A549 (cell line): Measurements from ENCODE around the gene KNDC1. TPM values are rescaled to one million over a fixed set of nuclear protein-coding genes. Genes with fewer than 3 reads are reported as not detected.

Experiments
- ATAC-seq, 2 experiments: fragments of 200-7000 bp in 1 of 2; fragments of >200 bp in 1 of 2; cut with Nextera tagmentation in 1 of 2; cut with Tn5 transposase in 1 of 2; 3 replicates each; pipeline versions ENCODE4 v1.8.0 to v1.9.1; 2018 to 2020; ENCODE audit warnings: mild to moderate bottlenecking in 1 of 2, moderate library complexity in 1 of 2
- CTCF ChIA-PET: fragments of 300-600 bp; sonication (Branson Sonifier 250); formaldehyde crosslinking; extraction: SDS; loops from one replicate; lab custom pipeline; 2021; ENCODE audit warnings: antibody characterized with exemption, inconsistent platforms; lab: Yijun Ruan, JAX
- POLR2A ChIA-PET: fragments of 350-600 bp; formaldehyde crosslinking; extraction: SDS; loops from one replicate; lab custom pipeline; 2021; ENCODE audit warnings: antibody characterized with exemption, inconsistent platforms; lab: Yijun Ruan, JAX
- DNase-seq, 2 experiments: peaks; one replicate each; pipeline versions ENCODE4 v3.0.0 to v3.0.0-alpha.2; 2011 to 2016; ENCODE audit warnings: low read depth in 1 of 2, low spot score in 1 of 2
- FAIRE-seq: peaks from 2 replicates; lab custom pipeline; 2011; peaks lifted over from hg19 to GRCh38; lab: Jason Lieb, UNC
- H3K27ac ChIP-seq, 2 experiments: fragments of >200 bp; sonication (Bioruptor Twin); formaldehyde crosslinking; 3 replicates each; pipeline ENCODE4 v1.5.1; 2016 to 2017
- H3K4me1 ChIP-seq: fragments of >200 bp; sonication (Bioruptor Twin); formaldehyde crosslinking; 3 replicates; pipeline ENCODE4 v1.6.1; 2016
- H3K4me2 ChIP-seq: fragments of >200 bp; sonication (Bioruptor Twin); formaldehyde crosslinking; 3 replicates; pipeline ENCODE4 v1.6.1; 2016
- H3K4me3 ChIP-seq: fragments of >200 bp; sonication (Bioruptor Twin); formaldehyde crosslinking; 3 replicates; pipeline ENCODE4 v1.5.1; 2016
- H3K9me3 ChIP-seq: fragments of >200 bp; sonication (Bioruptor Twin); formaldehyde crosslinking; 3 replicates; pipeline ENCODE4 v1.6.1; 2016
- BHLHE40 ChIP-seq: IDR thresholded peaks from 2 replicates; pipeline ENCODE4 v1.6.1; 2012; ENCODE audit warnings: low read depth, low read length, inconsistent platforms
- CBX2 ChIP-seq: fragments of 200-600 bp; sonication (generic); IDR thresholded peaks from 2 replicates; pipeline ENCODE4 v1.6.1; 2016; ENCODE audit warnings: low read depth, mild to moderate bottlenecking, borderline replicate concordance
- CHD2 ChIP-seq: fragments of 150-350 bp; IDR thresholded peaks from 2 replicates; pipeline ENCODE4 v1.6.1; 2014; ENCODE audit warnings: low read length; ENCODE audit not compliant: partially characterized antibody
- CHD4 ChIP-seq: fragments of 200-600 bp; sonication (generic); IDR thresholded peaks from 2 replicates; pipeline ENCODE4 v1.6.1; 2016; ENCODE audit warnings: antibody characterized with exemption, mild to moderate bottlenecking, borderline replicate concordance
- EHF ChIP-seq: fragments of 250-450 bp; sonication (Bioruptor Pico); IDR thresholded peaks from 2 replicates; pipeline ENCODE4 v1.5.0; 2020; ENCODE audit warnings: mild to moderate bottlenecking
- EP300 ChIP-seq, 2 experiments: fragments of >200 bp; sonication (Bioruptor Twin); formaldehyde crosslinking; IDR thresholded peaks; 2 replicates in 1 of 2; 3 replicates in 1 of 2; pipeline ENCODE4 v1.6.1; 2016 to 2017
- FOSB ChIP-seq: fragments of 250-450 bp; sonication (Bioruptor Pico); IDR thresholded peaks from 2 replicates; pipeline ENCODE4 v1.5.0; 2020; ENCODE audit warnings: mild to moderate bottlenecking, moderate library complexity
- FOSL2 ChIP-seq, 2 experiments: fragments of 450-650 bp in 1 of 2; fragments of >200 bp in 1 of 2; sonication (Bioruptor Twin) in 1 of 2; formaldehyde crosslinking; IDR thresholded peaks; 2 replicates each; pipeline versions ENCODE4 v1.5.0 to v1.6.1; 2016 to 2020; ENCODE audit warnings: mild to moderate bottlenecking in 1 of 2, moderate library complexity in 1 of 2
- HEYL ChIP-seq: fragments of 250-450 bp; sonication (Bioruptor Pico); IDR thresholded peaks from 2 replicates; pipeline ENCODE4 v1.8.0; 2021; ENCODE audit warnings: mild to moderate bottlenecking, moderate library complexity
- HOXB5 ChIP-seq: fragments of 250-450 bp; sonication (Bioruptor Pico); IDR thresholded peaks from 2 replicates; pipeline ENCODE4 v1.5.0; 2020; ENCODE audit warnings: mild to moderate bottlenecking, moderate library complexity
- KDM5A ChIP-seq: fragments of 200-600 bp; sonication (generic); IDR thresholded peaks from 2 replicates; pipeline ENCODE4 v1.6.1; 2016; ENCODE audit warnings: antibody characterized with exemption, mild to moderate bottlenecking
- MAFK ChIP-seq: fragments of 450-650 bp; IDR thresholded peaks from 2 replicates; pipeline ENCODE4 v1.6.1; 2014; ENCODE audit not compliant: partially characterized antibody
- MYC ChIP-seq: IDR thresholded peaks from 2 replicates; pipeline ENCODE4 v1.6.1; 2012; ENCODE audit warnings: mild to moderate bottlenecking, inconsistent platforms, low read length, improper control_type of control experiment, borderline replicate concordance
- PHF8 ChIP-seq: fragments of 200-600 bp; sonication (generic); IDR thresholded peaks from 2 replicates; pipeline ENCODE4 v1.6.1; 2016; ENCODE audit warnings: low read depth, mild to moderate bottlenecking, antibody characterized with exemption, moderate library complexity, borderline replicate concordance
- POLR2A ChIP-seq: IDR thresholded peaks from 2 replicates; pipeline ENCODE4 v1.6.1; 2012; ENCODE audit warnings: mild to moderate bottlenecking, low read length
- RAD21 ChIP-seq, 2 experiments: fragments of >200 bp in 1 of 2; sonication (Bioruptor Twin) in 1 of 2; formaldehyde crosslinking in 1 of 2; IDR thresholded peaks in 1 of 2; conservative IDR thresholded peaks in 1 of 2; 2 replicates in 1 of 2; 3 replicates in 1 of 2; pipeline ENCODE4 v1.6.1; 2012 to 2018; ENCODE audit warnings: inconsistent platforms in 1 of 2
- RFX5 ChIP-seq: fragments of 450-650 bp; IDR thresholded peaks from 2 replicates; pipeline ENCODE4 v1.7.1; 2014; ENCODE audit warnings: antibody characterized with exemption, mild to moderate bottlenecking, moderate library complexity
- RNF2 ChIP-seq: fragments of 200-600 bp; sonication (generic); IDR thresholded peaks from 2 replicates; pipeline ENCODE4 v1.6.1; 2016; ENCODE audit warnings: low read depth, mild to moderate bottlenecking, antibody characterized with exemption, moderate library complexity, borderline replicate concordance
- ZC3H11A ChIP-seq: fragments of 450-650 bp; IDR thresholded peaks from 2 replicates; pipeline ENCODE4 v1.6.1; 2014; ENCODE audit warnings: antibody characterized with exemption, mild to moderate bottlenecking
- ZNF302 ChIP-seq: fragments of 250-450 bp; sonication (Bioruptor Pico); IDR thresholded peaks from 2 replicates; pipeline ENCODE4 v1.9.0; 2021; ENCODE audit warnings: inconsistent platforms, mild to moderate bottlenecking, moderate library complexity
- ZSCAN20 ChIP-seq: fragments of 250-450 bp; sonication (Bioruptor Pico); IDR thresholded peaks from 2 replicates; pipeline ENCODE4 v1.8.0; 2022; ENCODE audit warnings: mild to moderate bottlenecking, moderate library complexity
- WGBS: methylation state at CpG from one replicate; pipeline ENCODE4 v1.1.6; 2017; ENCODE audit errors: missing lambda C conversion rate; 5-methylcytosine and 5-hydroxymethylcytosine counted together
- polyA plus RNA-seq, 4 experiments: library from polyadenylated mRNA; depleted of rRNA in 3 of 4; stranded (reverse); fragments of >200 nt; fragmentation: RNase III in 1 of 4; extraction: RNeasy Plus Mini Kit Qiagen cat#74134 plus additional on column Dnase treatment in 1 of 4; gene quantifications; 2 replicates in 3 of 4; 3 replicates in 1 of 4; pipeline ENCODE4 v1.2.3, GENCODE V29; 2011 to 2017
- TF ChIP-seq, protein P1 (sequence below): fragments of 150-350 bp; IDR thresholded peaks from 2 replicates; pipeline ENCODE4 v1.6.1; 2014; ENCODE audit warnings: low read depth, mild to moderate bottlenecking, low read length
- TF ChIP-seq, protein P2 (sequence below): fragments of 450-650 bp; IDR thresholded peaks from 2 replicates; pipeline ENCODE4 v1.6.1; 2014; ENCODE audit warnings: antibody characterized with exemption
- TF ChIP-seq, protein P3 (sequence below): IDR thresholded peaks from 2 replicates; pipeline ENCODE4 v1.6.1; 2012
- TF ChIP-seq, protein P4 (sequence below): fragments of >200 bp; sonication (Bioruptor Twin); formaldehyde crosslinking; IDR thresholded peaks from 3 replicates; pipeline ENCODE4 v1.5.1; 2016
- TF ChIP-seq, protein P5 (sequence below): fragments of >200 bp; sonication (Bioruptor Twin); formaldehyde crosslinking; IDR thresholded peaks from 3 replicates; pipeline ENCODE4 v1.6.1; 2016
- TF ChIP-seq, protein P6 (sequence below): IDR thresholded peaks from 2 replicates; pipeline ENCODE4 v1.6.1; 2012; ENCODE audit warnings: low read depth, borderline replicate concordance

KNDC1 gene
- polyA plus RNA-seq, 2 of the 4 experiments (the other 2 are of a cell fraction): 0.56 to 0.63 TPM

DNA sequence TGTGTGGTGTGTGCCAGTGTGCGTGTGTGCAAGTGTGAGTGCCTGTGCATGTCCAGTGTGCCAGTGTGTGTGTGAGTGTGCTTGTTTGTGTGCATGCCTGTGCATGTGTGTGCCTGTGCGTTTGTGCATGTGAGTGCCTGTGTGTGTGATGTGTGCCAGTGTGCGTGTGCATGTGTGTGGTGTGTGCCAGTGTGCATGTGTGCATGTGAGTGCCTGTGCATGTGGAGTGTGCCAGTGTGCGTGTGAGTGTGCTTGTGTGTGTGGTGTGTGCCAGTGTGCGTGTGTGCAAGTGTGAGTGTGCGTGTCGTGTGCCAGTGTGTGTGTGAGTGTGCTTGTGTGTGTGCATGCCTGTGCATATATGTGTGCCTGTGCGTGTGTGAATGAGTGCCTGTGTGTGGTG, 38.5 kb upstream of the KNDC1 start:
- TF ChIP-seq KDM5A: no peak
- no peak for TF ChIP-seq CHD2
- TF ChIP-seq FOSL2 (IDR thresholded peaks at IDR 0.05): no peak
- TF ChIP-seq FOSL2 (CRISPR knock-in tag; IDR thresholded peaks at IDR 0.05): no peak
- no peak for TF ChIP-seq POLR2A
- TF ChIP-seq, protein P1, sequence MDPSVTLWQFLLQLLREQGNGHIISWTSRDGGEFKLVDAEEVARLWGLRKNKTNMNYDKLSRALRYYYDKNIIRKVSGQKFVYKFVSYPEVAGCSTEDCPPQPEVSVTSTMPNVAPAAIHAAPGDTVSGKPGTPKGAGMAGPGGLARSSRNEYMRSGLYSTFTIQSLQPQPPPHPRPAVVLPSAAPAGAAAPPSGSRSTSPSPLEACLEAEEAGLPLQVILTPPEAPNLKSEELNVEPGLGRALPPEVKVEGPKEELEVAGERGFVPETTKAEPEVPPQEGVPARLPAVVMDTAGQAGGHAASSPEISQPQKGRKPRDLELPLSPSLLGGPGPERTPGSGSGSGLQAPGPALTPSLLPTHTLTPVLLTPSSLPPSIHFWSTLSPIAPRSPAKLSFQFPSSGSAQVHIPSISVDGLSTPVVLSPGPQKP: no peak
- no peak for TF ChIP-seq MAFK
- TF ChIP-seq EP300 (IDR thresholded peaks at IDR 0.05): no peak
- no peak for TF ChIP-seq RAD21 (conservative IDR thresholded peaks at IDR 0.05 in 1 of 2, IDR thresholded peaks at IDR 0.05 in 1 of 2)
- no peak for TF ChIP-seq ZC3H11A
- TF ChIP-seq, protein P2, sequence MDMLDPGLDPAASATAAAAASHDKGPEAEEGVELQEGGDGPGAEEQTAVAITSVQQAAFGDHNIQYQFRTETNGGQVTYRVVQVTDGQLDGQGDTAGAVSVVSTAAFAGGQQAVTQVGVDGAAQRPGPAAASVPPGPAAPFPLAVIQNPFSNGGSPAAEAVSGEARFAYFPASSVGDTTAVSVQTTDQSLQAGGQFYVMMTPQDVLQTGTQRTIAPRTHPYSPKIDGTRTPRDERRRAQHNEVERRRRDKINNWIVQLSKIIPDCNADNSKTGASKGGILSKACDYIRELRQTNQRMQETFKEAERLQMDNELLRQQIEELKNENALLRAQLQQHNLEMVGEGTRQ: no peak
- TF ChIP-seq HEYL: no peak
- no peak for TF ChIP-seq PHF8
- TF ChIP-seq MYC: no peak
- no peak for TF ChIP-seq CHD4
- no peak for TF ChIP-seq HOXB5
- TF ChIP-seq BHLHE40: no peak
- TF ChIP-seq, protein P3, sequence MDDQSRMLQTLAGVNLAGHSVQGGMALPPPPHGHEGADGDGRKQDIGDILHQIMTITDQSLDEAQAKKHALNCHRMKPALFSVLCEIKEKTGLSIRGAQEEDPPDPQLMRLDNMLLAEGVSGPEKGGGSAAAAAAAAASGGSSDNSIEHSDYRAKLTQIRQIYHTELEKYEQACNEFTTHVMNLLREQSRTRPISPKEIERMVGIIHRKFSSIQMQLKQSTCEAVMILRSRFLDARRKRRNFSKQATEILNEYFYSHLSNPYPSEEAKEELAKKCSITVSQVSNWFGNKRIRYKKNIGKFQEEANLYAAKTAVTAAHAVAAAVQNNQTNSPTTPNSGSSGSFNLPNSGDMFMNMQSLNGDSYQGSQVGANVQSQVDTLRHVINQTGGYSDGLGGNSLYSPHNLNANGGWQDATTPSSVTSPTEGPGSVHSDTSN: no peak
- no peak for TF ChIP-seq ZNF302 (CRISPR knock-in tag)
- TF ChIP-seq ZSCAN20 (CRISPR knock-in tag): no peak
- no peak for TF ChIP-seq RNF2
- H3K9me3 ChIP-seq: no peaks in the 10 kb centered on the region
- no peak for ATAC-seq
- FAIRE-seq: no peak
- ChIA-PET CTCF (interaction anchor here (1.9 to 4.2 kb wide), 2 partner anchors 181 to 183 kb away, joined by 9 to 49 read pairs; no protein-coding TSS in a partner anchor), POLR2A (no interaction called here)
- H3K27ac ChIP-seq: no peak overlapping the region
- DNase-seq: no peak
- no peak overlapping the region for H3K4me3 ChIP-seq
- 51% methylated on average over 8 of the region's 8 CpGs for WGBS
- H3K4me1 ChIP-seq: no peaks in the 10 kb centered on the region
- H3K4me2 ChIP-seq: no peak overlapping the region

DNA sequence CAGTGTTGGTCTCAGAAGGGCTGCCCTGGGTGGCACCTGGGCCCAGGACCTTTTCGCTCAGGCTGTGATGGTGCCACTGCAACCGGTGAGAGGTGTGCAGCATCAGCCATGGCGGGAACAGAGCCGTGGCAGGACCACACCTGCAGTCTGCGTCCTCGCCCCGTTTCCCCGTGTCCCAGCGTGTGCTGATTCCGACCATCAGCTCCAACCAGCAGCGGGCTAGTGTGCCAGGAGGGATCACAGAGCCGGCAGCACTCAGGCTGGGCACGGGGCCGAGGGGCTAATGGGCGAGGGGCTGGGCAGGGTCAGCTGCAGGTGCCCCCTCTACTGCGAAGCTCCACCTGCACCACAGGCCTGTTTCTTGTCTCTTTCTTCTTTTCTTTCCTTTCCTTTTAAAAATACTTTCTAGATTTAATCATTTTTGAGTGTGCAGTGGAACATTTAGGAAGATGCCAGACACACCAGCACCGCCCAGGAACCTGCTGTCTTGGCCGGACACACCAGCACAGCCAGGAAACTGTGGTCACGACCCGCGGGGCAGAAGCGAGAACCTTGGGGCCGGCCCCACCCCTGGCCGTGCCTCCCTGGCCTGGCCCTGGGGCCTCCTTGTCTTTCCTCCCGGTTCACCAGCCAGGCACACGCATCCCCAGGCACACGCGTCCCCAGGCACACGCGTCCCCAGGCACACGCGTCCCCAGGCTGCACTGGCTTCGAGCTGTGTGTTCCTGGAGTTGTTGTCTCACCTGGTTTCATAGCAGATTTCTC, 37.7 kb upstream of the KNDC1 start:
- WGBS: 50% methylated on average over 25 of the region's 33 CpGs
- Histone ChIP-seq H3K9me3 (no peaks in the 10 kb centered on the region), H3K4me2 (no peak overlapping the region), H3K27ac (no peak overlapping the region), H3K4me3 (no peak overlapping the region), H3K4me1 (no peaks in the 10 kb centered on the region)
- POLR2A ChIA-PET: no interaction called here
- ATAC-seq (no peak), DNase-seq (no peak), FAIRE-seq (no peak)
- CTCF ChIA-PET: interaction anchor here (1.4 to 4.2 kb wide), 3 partner anchors 21 to 467 kb away, joined by 5 to 49 read pairs (median 30); no protein-coding TSS in a partner anchor
- no peak for TF ChIP-seq FOSB (CRISPR knock-in tag)
- TF ChIP-seq EHF (CRISPR knock-in tag): no peak
- TF ChIP-seq CBX2: no peak
- TF ChIP-seq, protein P4, sequence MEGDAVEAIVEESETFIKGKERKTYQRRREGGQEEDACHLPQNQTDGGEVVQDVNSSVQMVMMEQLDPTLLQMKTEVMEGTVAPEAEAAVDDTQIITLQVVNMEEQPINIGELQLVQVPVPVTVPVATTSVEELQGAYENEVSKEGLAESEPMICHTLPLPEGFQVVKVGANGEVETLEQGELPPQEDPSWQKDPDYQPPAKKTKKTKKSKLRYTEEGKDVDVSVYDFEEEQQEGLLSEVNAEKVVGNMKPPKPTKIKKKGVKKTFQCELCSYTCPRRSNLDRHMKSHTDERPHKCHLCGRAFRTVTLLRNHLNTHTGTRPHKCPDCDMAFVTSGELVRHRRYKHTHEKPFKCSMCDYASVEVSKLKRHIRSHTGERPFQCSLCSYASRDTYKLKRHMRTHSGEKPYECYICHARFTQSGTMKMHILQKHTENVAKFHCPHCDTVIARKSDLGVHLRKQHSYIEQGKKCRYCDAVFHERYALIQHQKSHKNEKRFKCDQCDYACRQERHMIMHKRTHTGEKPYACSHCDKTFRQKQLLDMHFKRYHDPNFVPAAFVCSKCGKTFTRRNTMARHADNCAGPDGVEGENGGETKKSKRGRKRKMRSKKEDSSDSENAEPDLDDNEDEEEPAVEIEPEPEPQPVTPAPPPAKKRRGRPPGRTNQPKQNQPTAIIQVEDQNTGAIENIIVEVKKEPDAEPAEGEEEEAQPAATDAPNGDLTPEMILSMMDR: no peak
- TF ChIP-seq, protein P5, sequence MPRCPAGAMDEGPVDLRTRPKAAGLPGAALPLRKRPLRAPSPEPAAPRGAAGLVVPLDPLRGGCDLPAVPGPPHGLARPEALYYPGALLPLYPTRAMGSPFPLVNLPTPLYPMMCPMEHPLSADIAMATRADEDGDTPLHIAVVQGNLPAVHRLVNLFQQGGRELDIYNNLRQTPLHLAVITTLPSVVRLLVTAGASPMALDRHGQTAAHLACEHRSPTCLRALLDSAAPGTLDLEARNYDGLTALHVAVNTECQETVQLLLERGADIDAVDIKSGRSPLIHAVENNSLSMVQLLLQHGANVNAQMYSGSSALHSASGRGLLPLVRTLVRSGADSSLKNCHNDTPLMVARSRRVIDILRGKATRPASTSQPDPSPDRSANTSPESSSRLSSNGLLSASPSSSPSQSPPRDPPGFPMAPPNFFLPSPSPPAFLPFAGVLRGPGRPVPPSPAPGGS: no peak
- TF ChIP-seq, protein P3: no peak
- TF ChIP-seq RFX5: no peak
- no peak for TF ChIP-seq RNF2
- TF ChIP-seq, protein P6, sequence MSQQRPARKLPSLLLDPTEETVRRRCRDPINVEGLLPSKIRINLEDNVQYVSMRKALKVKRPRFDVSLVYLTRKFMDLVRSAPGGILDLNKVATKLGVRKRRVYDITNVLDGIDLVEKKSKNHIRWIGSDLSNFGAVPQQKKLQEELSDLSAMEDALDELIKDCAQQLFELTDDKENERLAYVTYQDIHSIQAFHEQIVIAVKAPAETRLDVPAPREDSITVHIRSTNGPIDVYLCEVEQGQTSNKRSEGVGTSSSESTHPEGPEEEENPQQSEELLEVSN: no peak
- no peak for TF ChIP-seq BHLHE40
- TF ChIP-seq, protein P1: no peak
- TF ChIP-seq CHD4: no peak
